Measurements from ENCODE around the gene GH1.
A peak's percentile ranks its signal among the peaks of the same experiment; 100 is the strongest.
"Not testable (repeated sequence)": the region's sequence is repeated elsewhere in the genome, so short reads cannot be mapped to it uniquely, and the experiment has no call there.

Gene GH1

DNA sequence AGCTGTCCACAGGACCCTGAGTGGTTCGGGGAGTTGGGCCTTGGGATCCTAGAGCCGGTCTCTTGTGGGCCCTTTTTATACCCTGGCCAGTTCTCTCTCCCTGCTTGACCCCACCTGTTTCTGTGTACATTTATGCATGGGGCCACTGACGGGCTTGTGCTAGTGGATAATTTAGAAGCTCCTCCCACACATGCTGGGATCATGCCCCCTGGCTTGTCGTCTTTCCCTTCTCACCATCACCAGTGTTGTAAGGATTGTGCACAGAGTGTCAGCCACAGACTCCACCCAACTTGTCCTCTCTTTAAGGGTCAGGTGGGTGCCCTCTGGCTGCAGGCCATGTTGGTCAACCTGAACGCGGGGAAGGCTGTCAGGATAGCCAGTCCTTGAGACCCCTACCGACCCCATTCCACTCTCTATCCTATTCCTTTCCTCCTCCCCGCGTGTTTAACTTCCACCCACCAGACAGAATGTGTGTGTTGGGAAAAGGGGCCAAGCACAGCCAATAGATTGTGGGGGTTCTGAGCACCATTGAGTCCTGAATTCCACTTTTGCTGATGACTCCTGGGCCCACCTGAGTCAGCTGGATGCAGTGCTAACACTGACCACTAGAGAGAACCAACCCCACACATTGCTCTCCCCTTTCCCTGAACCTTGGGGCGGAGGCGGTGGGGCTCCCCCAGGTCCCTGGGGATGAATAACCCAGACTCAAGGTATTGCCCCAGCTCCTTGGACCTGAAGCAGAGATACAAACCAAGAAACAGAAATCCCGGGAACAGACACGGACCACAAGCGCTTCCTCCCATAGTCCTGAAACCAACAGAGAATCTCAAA is 21.9 kb downstream of the GH1 start, which contains the start of gene CSH1:
CSH1 (minus strand) TSS at position 51 of the 831 bp plus-strand sequence. CDS start 63 bp downstream, outside the sequence.
- not testable (repeated sequence) for DNase-seq (ENCODE audit: low spot score)

DNA sequence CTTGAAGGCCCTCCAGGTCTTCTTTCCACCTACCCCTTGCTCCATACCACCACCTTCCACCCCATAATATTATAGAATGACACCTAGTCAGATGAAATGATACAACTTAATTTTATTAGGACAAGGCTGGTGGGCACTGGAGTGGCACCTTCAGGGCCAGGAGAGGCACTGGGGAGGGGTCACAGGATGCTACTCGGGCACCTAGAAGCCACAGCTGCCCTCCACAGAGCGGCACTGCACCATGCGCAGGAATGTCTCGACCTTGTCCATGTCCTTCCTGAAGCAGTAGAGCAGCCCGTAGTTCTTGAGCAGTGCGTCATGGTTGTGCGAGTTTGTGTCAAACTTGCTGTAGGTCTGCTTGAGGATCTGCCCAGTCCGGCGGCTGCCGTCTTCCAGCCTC is 23.8 kb downstream of the GH1 start:
- DNase-seq (ENCODE audit: low spot score): not testable (repeated sequence)

DNA sequence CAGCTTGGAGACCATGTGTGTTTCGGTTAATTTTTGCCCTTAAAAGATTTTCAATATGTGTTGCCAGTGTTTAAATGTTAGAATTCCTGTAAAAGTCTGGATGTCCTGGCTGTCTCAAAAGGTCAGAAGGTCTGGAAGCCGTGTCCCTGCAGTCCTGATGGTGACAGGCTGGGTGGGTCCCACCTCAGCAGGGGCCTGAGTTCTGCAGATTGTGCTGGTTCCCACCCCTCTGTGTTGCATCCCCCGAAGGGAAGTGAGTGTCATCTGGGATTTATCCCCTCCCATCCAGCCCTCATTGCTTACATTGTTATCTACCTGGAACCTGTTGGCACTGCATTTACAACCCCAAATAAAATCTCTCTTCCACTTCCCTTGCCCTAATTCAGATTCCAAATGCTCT is 24.6 kb downstream of the GH1 start:
- DNase-seq (ENCODE audit: low spot score): not testable (repeated sequence)

DNA sequence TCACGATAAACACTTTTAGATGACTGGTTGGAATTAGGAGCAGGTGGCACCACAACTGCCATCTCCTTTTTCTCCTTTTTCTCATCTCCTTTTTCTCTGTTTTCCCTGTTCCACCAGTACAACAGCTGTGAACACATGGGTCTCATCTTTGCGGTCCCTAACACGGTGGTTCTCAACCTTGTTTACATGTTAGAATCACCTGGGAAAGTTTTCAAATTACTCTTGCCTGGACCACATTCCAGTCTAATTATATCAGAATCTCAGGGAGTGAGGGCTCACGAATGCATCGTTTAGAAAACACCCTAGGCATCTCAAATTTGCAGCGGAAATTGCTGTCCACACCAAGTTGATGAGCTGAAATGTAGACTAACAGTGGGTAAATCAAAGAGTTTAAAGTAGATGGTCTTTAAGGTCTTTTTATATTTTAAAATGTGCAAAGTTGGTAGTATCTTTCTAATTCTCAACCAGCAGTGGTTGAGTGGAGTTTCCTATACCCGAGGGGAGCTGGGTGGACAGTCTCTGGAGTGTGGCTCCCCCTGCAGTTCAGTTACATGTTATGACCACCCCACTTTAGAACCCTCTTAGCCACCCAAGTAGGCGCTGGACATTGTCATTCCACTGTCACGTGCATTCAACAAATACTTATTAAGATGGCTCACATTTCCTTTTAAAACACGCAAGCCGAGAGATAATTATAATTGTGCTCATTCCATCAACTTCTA is 26.2 kb downstream of the GH1 start:
- DNase-seq (ENCODE audit: low spot score): not testable (repeated sequence)

DNA sequence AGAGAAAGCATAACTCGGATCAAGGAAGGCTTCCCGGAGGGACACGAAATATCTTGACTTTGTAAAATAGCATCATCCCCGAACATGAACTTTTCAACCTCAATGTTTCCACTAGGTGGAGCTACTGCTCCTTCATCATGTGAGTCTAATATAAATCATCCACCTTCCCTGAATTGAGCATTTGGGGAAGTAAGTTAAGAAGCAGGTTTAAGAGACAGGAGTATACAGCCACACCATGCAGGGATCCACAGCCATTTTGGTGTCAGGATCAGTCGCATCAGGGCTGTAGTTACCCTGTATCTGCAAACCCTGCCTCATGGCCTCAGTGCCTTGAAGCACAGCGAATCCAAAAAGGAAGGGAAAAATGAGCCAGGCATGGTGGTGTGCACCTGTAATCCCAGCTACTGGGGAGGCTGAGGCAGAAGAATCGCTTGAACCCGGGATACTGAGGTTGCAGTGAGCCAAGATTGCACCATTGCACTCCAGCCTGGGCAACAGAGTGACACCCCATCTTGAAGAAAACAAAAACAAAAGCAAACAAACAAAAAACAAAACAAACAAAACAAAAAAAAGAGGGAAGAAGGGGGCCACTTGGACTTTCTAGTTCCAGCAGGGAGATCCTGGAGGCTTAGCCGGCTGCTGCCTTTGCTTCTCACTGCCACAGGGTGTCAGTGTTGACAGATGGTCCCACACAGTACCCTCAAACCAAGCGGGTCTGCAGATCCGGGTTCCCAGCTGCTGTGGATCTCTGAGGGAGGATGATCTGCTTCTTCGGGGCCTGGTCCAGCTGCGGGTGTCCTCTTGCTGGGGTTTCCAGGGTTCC is 29.4 kb downstream of the GH1 start:
- peak; percentile 40 for DNase-seq (ENCODE audit: low spot score)

GRCh38 chr17:63885119-63885518 is 33.5 kb downstream of the GH1 start:
- DNase-seq (ENCODE audit: low spot score): not testable (repeated sequence)

GRCh38 chr17:63882626-63883126 is 36.0 kb downstream of the GH1 start:
- DNase-seq (ENCODE audit: low spot score): not testable (repeated sequence)

DNA sequence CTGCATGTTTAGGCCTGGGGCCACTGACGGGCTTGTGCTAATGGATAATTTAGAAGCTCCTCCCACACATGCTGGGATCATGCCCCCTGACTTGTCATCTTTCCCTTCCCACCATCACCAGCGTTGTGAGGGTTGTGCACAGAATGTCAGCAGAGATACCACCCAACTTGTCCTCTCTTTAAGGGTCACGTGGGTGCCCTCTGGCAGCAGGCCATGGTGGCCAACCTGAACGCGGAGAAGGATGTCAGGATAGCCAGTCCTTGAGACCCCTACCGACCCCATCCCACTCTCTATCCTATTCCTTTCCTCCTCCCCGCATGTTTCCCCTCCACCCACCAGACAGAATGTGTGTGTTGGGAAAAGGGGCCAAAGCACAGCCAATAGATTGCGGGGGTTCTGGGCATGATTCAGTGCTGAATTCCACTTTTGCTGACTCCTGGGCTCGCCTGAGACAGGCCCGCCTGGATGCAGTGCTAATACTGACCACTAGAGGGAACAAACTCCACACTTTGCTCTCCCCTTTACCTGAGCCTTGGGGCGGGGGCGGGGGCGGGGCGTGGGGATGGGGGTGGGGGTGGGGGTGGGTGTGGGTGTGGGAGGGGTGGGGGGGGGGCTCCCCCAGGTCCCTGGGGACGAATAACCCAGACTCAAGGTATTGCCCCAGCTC is 36.6 kb downstream of the GH1 start, which contains the start of gene GH2:
GH2 (minus strand) TSS at position 10 of the 667 bp plus-strand sequence. CDS start 143 bp downstream, outside the sequence.
- peak; percentile 26 for DNase-seq (ENCODE audit: low spot score)

- DNase-seq (ENCODE audit: low spot score): peak; percentile 25
Observed at GRCh38 chr17:63881337-63881736, 37.3 kb downstream of the GH1 start.

- no peak for DNase-seq (ENCODE audit: low spot score)
Observed at GRCh38 chr17:63880706-63881105, 37.9 kb downstream of the GH1 start.

DNA sequence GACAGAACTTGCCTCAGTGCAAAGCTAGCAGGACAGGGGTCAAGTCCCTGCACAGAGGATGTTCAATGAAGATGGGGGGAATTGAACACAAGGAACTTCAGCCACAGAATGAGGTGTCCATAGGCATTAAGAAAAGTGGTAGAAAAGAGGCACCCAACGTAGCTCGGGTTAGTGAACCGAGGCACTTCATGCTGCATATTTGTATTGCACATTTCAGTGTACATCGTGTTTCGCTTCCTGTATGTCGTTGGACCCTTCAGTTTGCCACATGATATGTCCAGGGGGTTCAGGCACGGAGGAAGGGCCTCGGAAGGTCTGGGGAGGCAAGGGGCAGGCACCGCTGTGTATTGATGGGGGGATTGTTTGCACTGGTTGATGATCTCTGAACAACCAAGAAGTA is 40.2 kb downstream of the GH1 start:
- not testable (repeated sequence) for DNase-seq (ENCODE audit: low spot score)

DNA sequence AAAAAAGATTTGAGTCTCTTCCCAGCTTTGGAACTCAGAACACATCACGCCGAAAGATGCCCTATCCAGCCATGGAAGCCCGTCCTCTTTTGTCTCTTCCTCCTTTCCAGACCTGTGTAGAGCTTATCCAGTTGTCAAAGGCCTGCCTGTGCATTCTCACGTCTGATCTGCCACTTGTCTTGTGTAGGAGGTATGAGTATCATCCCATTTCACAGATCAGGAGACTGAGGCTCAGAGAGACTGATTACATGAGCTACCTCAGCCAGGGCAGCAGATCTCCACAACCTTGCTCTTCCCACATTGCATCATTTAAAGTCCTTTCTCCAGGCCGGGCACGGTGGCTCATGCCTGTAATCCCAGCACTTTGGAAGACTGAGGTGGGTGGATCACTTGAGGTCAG is 43.9 kb downstream of the GH1 start:
- not testable (repeated sequence) for DNase-seq (ENCODE audit: low spot score)

DNA sequence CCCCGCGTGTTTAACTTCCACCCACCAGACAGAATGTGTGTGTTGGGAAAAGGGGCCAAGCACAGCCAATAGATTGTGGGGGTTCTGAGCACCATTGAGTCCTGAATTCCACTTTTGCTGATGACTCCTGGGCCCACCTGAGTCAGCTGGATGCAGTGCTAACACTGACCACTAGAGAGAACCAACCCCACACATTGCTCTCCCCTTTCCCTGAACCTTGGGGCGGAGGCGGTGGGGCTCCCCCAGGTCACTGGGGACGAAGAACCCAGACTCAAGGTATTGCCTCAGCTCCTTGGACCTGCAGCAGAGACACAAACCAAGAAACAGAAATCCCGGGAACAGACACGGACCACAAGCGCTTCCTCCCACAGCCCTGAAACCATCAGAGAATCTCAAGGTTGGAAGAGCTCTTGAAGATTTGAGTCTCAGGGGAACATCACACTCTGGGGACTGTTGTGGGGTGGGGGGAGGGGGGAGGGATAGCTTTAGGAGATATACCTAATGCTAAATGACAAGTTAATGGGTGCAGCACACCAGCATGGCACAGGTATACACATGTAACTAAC is 44.5 kb downstream of the GH1 start:
- not testable (repeated sequence) for DNase-seq (ENCODE audit: low spot score)

DNA sequence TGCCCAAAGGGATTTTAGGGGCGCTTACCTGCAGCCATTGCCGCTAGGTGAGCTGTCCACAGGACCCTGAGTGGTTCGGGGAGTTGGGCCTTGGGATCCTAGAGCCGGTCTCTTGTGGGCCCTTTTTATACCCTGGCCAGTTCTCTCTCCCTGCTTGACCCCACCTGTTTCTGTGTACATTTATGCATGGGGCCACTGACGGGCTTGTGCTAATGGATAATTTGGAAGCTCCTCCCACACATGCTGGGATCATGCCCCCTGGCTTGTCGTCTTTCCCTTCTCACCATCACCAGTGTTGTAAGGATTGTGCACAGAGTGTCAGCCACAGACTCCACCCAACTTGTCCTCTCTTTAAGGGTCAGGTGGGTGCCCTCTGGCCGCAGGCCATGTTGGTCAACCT is 45.1 kb downstream of the GH1 start, which contains the start of gene CSH2:
CSH2 (minus strand) TSS at position 101 of the 400 bp plus-strand sequence; CDS start at position 38, 63 bp downstream.
- not testable (repeated sequence) for DNase-seq (ENCODE audit: low spot score)

- not testable (repeated sequence) for DNase-seq (ENCODE audit: low spot score)
Observed at GRCh38 chr17:63871646-63872365, 46.8 kb downstream of the GH1 start.

GRCh38 chr17:63870292-63870665 is 48.4 kb downstream of the GH1 start:
- not testable (repeated sequence) for DNase-seq (ENCODE audit: low spot score)

GRCh38 chr17:63869491-63870291 is 48.9 kb downstream of the GH1 start:
- DNase-seq (ENCODE audit: low spot score): not testable (repeated sequence)
